ENCODE measurements around the gene UGT1A8.

Gene UGT1A8

DNA sequence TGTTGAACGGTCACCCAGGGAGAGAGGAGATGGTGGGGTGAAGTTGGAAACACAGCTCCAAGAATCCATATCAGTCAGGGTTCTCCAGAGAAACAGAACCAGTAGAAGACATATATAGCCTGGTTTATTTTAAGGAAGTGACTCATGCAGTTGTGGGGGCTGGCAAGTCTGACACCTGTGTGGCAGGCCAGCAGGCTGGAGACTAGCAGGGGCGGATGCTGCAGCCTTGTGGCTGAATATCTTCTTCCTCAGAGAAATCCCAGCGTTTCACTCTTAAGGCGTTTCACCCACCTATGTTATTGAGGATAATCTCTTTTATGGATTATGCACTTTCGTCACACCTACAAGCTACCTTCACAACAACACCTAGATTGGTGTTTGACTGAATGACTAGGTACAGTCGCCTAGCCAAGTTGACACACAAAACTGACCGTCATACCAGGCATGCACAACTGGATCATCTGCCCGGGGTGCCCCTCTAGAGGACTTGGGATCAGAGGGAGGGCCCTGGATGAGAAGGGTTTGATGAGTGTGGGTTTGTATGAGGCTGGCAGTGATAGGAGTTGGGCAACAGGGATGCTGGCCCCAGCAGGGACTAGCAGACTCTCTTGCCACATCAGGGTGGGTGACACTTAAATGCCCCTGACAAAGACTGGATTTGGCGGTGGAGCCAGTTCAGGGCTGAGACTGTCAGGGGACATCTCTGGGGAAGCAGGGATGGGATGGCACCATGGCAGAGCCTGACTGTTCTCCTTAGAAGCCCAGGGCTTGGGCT, 184.1 kb downstream of the UGT1A8 start:
- no peak for DNase-seq (ENCODE audit: low read depth)

DNA sequence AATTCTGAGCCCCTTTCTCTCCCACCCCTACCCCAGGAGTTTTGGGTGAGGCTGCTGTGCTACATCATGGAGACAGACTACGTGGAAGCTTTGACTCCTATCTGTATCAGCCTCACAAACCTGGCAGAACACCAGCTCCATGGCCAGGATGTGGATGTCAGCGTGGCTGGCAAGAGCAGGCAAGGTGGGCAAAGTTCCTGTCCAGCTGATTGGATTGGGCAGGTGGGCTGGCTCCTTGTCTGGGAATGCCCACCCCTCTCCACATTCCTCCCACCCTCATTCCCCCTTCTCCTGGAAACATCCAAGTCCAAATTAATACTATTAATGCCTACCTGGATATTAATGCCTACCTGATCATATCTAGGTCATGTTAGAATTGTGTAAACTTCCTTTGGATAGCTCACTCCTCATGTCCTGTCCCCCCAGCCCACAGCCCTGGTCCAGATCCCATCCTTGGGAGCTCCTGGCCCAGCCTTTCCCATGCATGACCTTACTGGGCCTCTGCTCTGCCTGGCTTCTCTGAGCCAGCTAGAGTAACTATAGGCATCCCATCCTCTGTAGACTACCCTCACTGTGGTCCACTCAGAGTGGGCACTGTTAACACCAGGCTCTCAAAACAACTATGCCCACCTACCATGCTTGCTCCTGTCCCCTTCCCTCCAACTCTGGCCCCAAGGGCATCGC, 184.8 kb downstream of the UGT1A8 start:
- DNase-seq (ENCODE audit: low read depth), result no peak

DNA sequence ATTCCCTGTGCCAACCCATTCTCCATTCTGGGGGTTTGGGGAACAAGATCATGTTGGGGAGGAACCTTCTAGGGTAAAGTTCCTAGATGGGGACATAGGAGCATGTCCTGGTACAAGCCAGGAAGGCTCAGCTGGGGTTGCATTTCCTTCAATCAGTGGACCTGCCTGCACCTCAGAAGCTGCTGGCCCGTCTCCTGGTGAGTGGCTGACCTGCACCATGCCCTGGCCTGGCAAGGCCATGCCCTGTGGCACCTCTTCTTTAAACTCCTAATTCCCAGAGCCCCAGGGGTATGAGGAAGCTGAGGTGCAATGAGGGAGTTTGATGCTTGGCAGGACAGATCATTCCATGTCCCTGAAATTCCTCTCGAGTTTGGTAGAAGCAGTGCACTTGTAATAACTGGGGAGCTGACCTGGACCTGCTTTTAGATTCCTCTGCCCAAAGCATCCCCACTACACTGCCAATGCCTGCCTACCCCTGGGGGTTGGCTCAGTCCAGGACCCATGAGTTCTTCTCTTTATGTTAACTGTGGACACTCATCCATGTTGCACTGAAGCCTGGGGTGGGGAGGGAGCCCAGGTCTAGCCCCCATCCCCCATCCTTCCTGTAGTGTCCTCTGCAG, 186.0 kb downstream of the UGT1A8 start:
- DNase-seq (ENCODE audit: low read depth), result no peak

DNA sequence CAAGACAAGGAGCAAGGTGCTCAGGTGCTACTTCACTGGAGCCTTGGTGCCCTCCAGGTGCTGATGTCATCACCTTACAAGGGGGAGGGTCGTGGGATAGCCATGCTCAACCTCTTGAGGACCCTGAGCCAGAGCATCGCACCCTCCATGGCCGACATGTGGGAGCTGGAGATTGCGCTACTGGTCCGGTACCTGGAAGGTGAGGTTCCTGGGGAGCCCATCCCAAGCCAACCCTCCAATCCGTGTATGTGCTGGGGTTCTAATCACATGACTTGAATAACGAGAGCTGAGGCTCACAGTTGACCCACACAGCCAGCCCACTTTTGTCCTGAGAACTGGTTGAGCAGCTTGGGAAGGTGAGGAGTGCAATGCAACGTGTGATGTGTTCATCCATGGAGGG, 186.6 kb downstream of the UGT1A8 start:
- DNase-seq (ENCODE audit: low read depth), result no peak

DNA sequence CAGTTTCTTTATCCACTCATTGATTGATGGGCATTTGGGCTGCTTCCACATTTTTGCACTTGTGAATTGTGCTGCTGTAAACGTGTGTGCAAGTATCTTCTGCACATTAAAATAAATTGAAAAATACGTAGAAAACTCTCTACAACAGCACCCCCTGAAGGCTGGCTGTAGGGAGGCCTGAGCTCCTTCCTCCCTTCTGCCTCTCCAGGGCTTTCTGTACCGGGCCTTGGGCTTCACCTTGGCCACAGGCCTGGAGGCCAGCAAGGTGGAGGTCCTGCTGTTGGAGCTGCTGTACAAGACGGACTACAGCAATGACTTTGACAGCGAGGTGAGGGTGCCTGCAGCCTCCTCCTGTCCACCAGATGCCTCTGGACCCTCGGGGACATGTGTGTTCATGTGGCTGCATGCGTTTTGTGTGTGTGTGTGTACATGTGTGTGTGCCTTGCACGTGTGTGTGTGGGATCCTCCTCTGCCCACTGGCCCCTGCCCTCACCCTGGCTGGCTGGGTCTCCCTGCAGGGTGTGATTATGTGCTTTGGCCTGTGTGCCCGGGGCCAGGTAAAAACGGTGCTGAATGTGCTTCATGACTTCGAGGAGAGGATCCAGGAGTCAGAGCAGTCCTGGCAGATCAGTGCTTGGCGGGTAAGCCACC, 189.9 kb downstream of the UGT1A8 start:
- no peak for DNase-seq (ENCODE audit: low read depth)

DNA sequence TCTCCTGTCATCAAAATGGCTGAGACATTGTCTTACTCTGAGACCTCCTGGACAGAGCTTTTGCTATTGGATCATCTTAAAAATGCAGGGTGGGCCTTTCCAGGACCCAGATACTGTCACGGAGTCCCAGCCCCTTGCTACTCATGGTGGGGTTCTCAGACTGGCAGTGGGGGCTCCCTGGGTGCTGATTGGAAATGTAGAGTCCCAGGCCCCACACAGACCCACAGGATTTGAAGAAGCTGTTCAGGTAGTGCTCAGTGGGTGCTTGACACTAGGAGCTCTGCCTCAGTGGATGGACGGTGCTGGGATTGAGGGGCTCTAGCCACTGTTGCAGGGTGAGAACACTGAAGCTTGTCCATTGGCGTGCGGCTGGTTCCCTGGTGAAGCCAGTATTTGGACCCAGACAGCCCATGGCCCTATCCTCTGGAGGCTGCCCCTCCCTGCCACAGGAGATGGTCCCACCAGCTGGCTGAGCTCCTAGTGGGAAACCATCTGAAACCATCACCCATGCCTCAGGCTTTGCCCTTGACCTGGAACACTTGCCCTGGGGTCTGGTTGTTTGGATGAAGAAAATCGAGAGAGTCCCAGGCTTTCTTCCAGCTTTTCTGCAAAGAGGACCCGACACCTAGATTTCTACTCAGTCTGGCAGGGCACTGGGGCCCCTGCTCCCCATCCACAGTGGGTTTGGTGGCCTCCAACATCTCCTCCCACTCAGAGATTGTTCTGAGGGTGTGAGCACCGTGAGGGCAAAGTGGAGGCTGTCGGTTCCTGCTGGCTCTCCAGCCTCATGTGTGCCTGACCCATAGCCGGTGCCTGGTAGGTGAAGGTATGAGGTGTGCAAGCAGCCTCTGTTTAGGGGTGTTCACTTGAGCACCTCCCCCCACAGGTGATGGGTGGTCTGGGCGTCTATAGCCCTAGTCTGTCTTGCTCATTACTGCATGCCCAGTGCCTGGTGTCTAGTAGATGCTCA, 190.8 kb downstream of the UGT1A8 start:
- no peak for DNase-seq (ENCODE audit: low read depth)

DNA sequence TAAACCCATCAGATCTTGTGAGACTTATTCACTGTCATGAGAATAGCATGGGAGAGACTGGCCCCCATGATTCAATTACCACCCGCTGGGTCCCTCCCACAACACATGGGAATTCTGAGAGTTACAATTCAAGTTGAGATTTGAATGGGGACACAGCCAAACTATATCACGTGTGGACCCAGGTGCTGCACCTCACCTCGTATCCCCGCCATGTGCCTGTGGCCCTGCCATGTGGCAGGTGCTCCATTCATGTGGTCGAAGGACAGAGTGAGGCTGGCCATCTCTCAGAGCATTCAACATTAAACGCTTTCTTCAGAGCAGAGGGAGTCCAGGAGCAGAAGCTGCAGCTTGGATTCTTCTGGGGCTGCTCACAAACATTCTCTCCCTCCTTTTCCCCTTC, 193.0 kb downstream of the UGT1A8 start:
- DNase-seq (ENCODE audit: low read depth), result no peak

DNA sequence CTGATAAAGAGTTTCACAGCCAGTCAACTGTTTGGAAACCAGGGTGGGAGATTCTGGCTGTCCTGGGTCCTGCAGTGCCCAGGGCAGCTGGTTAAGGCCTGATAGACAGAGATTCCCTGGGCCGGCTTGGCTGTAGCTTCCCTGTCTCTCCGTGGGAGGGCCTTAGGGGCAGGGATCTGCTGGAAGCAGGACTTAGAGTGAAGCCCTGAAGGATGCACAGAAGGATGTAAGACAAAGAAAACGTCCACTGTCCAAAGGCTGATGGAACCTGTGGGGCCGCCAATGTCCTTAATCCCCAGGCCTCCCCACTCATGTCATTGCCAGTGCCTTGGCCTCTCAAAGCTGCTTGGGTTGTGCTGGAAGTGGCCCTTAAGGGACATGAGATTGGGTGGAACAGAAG, 193.7 kb downstream of the UGT1A8 start:
- no peak for DNase-seq (ENCODE audit: low read depth)

DNA sequence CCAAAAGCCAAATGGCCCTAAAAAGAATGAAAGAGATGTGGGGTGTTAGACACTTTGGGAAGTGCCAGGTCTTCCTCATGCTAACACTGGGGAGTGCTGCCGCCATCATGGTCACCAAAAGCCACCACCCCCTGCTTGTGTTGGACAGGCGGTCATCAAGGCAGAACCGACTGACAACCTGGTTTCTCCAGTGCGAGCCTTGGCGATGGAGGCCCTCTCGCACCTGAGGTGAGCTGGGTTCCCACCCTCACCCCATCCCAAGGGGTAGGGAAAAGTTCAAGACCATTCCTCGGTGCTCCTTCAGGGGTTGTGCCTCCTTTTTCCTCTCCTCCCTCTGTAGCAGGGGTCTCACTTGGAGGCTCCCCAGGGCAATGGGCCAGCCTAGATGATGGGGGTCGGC, 194.3 kb downstream of the UGT1A8 start:
- no peak for DNase-seq (ENCODE audit: low read depth)

DNA sequence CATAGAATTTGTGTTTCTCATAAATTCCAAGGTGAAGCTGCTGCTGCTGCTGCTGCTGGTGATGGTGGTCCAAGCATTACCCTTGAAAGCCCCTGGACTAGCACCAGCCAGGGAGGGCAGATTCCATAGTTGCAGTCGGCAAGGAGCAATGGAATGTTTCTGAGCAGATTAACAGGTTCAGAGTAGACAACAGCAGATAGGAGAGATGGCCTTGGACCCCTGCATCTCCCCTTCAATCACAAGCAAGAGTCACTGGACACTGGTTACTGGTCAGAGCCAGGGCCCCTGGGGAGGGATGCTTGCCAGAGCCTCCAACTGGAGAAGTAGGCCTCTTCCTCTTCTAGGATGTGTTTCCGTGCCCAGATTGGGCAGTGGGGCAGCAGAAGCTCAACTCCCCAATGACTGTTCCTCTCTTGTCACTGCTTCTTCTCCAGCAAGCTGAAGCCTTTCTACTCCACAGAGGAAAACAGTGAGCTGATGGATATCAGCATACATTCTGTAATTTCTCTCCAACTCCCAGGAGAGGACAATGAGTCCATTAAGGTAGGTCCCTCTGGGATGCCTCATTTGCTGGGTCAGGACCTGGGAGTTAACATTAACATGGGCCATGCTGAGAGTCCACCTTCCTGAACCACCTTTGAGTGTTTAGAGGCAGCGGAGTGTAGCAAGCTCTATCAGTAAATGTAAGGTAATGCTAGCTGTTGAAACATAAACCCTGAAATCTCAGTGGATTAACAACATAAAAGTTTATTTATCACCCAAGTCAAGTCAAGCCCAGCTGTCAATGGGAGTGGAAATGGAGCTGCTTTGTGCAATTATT, 196.0 kb downstream of the UGT1A8 start:
- DNase-seq (ENCODE audit: low read depth), result no peak

DNA sequence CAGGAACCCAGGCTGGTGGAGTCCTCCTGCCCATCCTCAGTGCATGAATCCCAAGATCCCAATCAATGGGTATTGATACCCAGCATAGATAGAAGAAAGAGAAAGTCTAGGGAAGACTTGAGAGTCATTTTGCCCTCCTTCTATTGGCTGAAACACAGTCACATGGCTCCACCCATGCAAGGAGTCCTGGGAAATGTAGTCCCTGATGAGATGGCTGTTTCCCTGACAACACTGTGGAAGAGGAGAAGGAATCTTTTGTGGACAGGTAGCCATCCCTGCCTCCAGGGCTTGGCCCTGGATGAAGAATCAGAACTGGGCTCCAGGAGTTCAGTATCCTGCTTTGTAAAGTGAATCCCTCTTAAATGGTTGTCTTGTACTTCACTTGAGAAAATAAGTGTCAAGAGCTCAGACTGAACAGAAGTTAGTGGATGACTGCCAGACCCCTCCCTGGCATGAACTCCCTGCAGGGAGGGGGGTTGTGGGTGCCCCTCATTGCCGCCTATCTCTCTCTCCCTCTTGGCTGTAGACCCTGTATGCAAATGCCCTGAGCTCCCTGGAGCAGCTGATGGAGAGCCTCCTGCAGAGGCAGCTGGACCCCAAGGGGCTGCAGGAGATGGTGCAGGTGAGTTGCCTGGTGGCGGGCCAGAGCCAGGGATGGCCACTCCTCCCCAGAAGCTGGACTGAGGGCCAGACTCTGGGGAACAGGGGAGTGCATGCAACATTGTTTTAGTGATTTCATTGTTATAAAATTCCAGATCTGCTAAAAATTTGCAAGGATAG, 196.8 kb downstream of the UGT1A8 start:
- DNase-seq (ENCODE audit: low read depth), result no peak

DNA sequence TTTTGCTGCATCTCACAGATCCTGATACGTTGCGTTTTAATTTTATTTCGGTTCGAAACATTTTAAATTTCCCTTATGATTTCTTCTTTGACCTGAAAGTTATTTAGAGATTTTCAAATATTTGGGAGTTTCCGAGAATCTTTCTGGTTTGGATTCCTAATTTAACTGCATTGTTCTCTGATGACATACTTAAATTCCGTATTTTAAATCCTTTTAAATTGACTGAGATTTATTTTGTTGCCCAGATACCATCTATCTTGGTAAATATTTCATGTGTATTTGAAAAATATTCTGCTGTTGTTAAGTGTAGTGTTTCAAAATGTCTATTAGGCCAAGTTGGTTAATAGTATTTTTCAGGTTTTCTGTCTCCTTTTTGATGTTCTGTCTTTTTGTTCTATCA, 198.4 kb downstream of the UGT1A8 start:
- DNase-seq (ENCODE audit: low read depth), result no peak

DNA sequence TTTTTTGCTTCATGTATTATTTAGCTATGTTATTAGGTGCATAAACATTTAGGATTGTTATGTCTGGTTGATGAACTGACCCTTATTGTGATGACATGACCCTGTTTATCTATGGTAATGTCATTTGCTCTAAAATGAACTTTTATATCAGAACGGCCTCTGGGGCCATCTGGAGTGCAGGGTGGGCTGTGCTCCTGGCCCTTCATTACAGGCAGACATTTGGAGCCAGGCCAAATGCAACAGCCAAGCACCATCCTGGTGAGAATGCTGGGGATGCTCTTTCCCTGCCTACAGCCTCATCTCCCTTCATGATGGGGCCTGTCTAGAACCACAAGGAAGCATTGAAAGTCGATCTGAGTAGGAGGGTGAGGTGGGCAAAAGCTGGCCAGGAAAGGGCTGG, 198.9 kb downstream of the UGT1A8 start:
- DNase-seq (ENCODE audit: low read depth), result no peak

DNA sequence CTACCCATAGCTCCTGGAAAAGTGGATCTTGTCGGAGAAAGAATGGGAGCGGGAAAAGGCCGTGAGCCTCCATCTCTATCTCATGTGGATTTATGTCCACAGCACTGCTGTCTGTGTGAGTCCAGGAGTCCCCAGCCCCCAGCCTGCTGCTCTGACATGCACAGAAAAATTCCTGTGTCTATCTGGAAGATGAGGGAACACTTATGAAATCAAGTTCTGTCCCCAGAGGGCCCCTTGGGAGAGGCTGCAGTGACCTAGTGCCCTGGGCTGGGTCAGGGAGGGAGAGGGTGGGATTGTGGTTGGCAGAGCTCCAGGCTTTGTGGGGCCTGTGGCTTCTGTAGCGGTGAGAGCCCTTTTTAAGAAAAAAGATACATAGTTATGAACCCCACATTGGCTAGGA, 199.3 kb downstream of the UGT1A8 start:
- no peak for DNase-seq (ENCODE audit: low read depth)

DNA sequence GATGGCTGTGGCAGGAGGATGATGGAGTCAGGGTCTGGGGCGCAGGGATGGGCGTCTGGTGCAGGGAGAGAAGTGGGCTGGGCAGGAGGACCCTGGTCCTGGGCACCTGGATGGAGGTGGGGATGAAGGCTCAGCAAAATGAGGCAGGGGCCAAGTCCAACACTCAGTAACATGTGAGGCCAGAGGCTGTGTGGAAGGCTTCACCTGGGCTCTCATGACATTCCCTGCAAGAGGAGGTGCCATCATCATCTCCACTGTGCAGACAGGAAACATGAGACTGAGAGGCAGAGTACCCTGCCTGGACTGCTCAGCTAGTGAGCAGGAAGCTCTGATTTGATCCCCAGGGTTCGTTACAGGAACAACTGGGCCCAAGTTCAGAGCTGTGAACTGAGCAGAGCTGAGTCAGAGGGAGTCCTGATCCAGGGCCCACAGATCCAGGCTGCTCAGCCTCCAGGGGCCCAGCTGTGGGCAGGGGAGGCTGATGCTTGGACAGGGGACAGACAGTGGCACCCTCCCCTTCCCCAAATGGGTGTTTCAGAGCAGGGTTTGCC, 200.0 kb downstream of the UGT1A8 start:
- DNase-seq (ENCODE audit: low read depth), result no peak

DNA sequence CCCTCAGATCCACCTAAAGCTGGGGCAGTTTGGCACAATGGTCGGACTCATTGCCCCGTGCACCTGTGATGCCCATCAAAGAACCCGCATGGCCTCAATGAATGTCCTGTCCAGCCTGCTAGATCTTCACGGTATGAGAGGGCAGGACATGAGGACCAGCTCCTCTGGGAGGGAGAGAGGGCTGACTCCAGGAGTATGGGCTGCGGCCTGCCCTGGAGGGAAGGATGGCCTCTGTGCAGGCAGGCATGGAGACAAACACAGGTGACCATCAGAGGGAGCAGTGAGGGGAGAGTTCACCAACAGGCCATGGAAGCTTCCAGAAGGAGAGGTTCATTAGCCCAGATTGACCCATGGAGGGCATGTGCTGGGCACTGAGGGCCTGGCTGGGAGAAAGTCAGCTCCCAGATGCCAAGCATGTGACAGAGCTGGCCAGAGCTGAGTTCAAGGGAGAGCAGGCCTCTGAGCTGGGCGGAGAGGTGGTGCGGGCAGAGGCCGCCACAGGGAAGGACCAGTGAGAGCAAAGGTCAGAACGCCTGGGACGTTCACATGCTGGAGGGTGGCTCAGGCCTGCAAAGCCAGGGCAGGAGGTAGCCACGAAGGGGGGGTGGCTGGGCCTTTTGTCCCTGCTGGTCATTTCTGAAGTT, 200.7 kb downstream of the UGT1A8 start:
- DNase-seq (ENCODE audit: low read depth), result no peak

DNA sequence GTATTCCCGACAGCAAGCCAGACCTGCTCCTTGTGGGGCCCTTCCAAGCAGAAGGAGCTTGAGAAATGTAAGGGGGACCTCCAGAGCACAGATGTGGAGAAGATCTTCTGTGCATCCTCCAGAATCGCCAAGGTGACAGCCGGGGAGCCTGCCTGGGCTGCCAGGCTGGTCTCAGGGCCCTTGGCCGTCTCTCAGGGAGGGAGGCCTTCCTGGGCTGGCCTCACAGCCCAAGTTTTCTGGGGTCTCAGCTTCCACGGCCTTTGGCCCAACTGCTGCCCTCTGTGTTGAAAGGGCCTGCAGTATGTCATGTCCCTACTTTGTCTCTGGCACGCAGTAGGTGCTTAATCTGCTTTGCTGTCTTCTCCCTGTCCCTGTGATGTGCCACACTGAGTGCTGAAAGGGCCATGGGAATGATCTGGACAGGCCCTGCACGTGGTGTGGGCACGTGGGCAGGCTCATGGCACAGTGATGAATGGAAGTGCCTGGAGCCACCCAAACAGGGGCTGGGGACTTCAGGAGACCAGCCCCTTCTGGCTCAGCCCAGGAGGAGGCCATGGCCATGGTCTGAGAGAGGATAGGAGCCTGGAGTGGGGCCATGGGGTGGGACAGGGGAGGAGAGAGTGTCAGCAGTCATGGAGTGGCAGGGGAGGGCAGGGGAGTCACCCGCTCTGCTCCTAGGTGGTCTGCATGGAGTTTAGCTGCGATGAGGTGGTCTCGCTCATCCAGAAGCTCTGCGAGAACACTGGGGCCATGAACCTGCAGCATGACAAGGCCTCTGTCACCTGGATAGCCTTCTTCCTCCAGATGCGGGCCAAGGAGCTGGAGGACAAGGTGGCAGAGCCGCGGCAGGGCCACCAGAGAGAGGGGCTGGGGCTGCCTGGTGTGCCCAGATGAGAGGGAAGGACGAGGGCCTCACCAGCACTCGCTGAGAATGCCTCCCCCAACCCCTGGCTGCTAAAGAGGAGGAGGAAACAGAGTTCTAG, 201.5 kb downstream of the UGT1A8 start:
- DNase-seq (ENCODE audit: low read depth), result no peak

All from activated T-cell treated with anti-CD3 and anti-CD28 coated beads for 1 hour (primary cell).